IMR-90 (cell line): ENCODE data around the gene SNCG. TPM values are rescaled to one million over a fixed set of nuclear protein-coding genes. Genes with fewer than 3 reads are reported as not detected.

Experiments used
- ATAC-seq: fragments of 200-7000 bp; cut with Tn5 transposase; 2 replicates; pipeline ENCODE4 v1.9.1; 2020; ENCODE audit warnings: low read depth, mild to moderate bottlenecking, moderate library complexity
- BruUV-seq: library from RNA; stranded (reverse); fragments of 400-500 nt; replicated peaks from 2 replicates; lab custom pipeline; 2021; lab: Mats Ljungman, UMichigan
- CTCF ChIA-PET: fragments of 300-600 bp; formaldehyde crosslinking; extraction: SDS; loops from one replicate; lab custom pipeline; 2021; ENCODE audit warnings: antibody characterized with exemption; lab: Yijun Ruan, JAX
- POLR2A ChIA-PET: fragments of 300-600 bp; sonication (Branson Sonifier 250); formaldehyde crosslinking; loops from one replicate; lab custom pipeline; 2022; ENCODE audit warnings: antibody characterized with exemption; ENCODE audit not compliant: unreplicated experiment; lab: Charles Lee
- DNase-seq: peaks from one replicate; pipeline ENCODE4 v3.0.0; 2013
- H2AFZ ChIP-seq: replicated peaks from 2 replicates; pipeline ENCODE3; 2013; ENCODE audit warnings: low read length, mild to moderate bottlenecking; ENCODE audit not compliant: poor library complexity
- H2AK5ac ChIP-seq: 2 replicates; pipeline ENCODE4 v1.6.1; 2013; ENCODE audit warnings: low read depth, low read length, inconsistent platforms
- H2AK9ac ChIP-seq: replicated peaks from 2 replicates; pipeline ENCODE3; 2013; ENCODE audit warnings: mild to moderate bottlenecking, low read depth, low read length, moderate library complexity; ENCODE audit not compliant: poor library complexity
- H2BK120ac ChIP-seq: 2 replicates; pipeline ENCODE4 v1.6.1; 2013; ENCODE audit warnings: low read depth, low read length, inconsistent platforms
- H2BK15ac ChIP-seq: 3 replicates; pipeline ENCODE4 v1.6.1; 2013; ENCODE audit warnings: low read depth, low read length, inconsistent platforms
- H2BK20ac ChIP-seq: 2 replicates; pipeline ENCODE4 v1.6.1; 2013; ENCODE audit warnings: low read depth, mild to moderate bottlenecking, inconsistent platforms, low read length, moderate library complexity
- H2BK5ac ChIP-seq: 2 replicates; pipeline ENCODE4 v1.6.1; 2013; ENCODE audit warnings: mild to moderate bottlenecking, low read depth, low read length, inconsistent platforms; ENCODE audit not compliant: poor library complexity, severe bottlenecking
- H3K14ac ChIP-seq: replicated peaks from 2 replicates; pipeline ENCODE4 v1.6.1; 2013; ENCODE audit warnings: low read depth, low read length, inconsistent platforms
- H3K18ac ChIP-seq: 2 replicates; pipeline ENCODE4 v1.6.1; 2013; ENCODE audit warnings: low read depth, low read length, control low read depth
- H3K23ac ChIP-seq: 2 replicates; pipeline ENCODE4 v1.6.1; 2013; ENCODE audit warnings: low read depth, low read length, inconsistent platforms
- H3K27ac ChIP-seq: 2 replicates; pipeline ENCODE4 v1.5.1; 2013; ENCODE audit warnings: mild to moderate bottlenecking, control low read depth, low read length; ENCODE audit not compliant: insufficient read depth
- H3K27me3 ChIP-seq: 2 replicates; pipeline ENCODE4 v1.6.1; 2013; ENCODE audit warnings: low read length; ENCODE audit not compliant: control insufficient read depth, insufficient read depth
- H3K36me3 ChIP-seq: 2 replicates; pipeline ENCODE4 v1.6.1; 2013; ENCODE audit warnings: low read length, mixed read lengths; ENCODE audit not compliant: control insufficient read depth, insufficient read depth
- H3K4ac ChIP-seq: 2 replicates; pipeline ENCODE4 v1.6.1; 2013; ENCODE audit warnings: low read depth, low read length, inconsistent platforms
- H3K4me1 ChIP-seq: 2 replicates; pipeline ENCODE4 v1.6.1; 2013; ENCODE audit warnings: low read length, mixed read lengths; ENCODE audit not compliant: control insufficient read depth, insufficient read depth
- H3K4me2 ChIP-seq: 2 replicates; pipeline ENCODE4 v1.6.1; 2013; ENCODE audit warnings: low read depth, mild to moderate bottlenecking, control low read depth, low read length, moderate library complexity
- H3K4me3 ChIP-seq: 2 replicates; pipeline ENCODE4 v1.5.1; 2013; ENCODE audit warnings: low read depth, mild to moderate bottlenecking, control low read depth, low read length, moderate library complexity; ENCODE audit not compliant: insufficient read depth
- H3K56ac ChIP-seq: 2 replicates; pipeline ENCODE4 v1.6.1; 2013; ENCODE audit warnings: low read length, inconsistent platforms; ENCODE audit not compliant: insufficient read depth; ENCODE audit errors: extremely low read depth
- H3K79me1 ChIP-seq, 2 experiments: 2 replicates each; pipeline ENCODE4 v1.6.1; 2013; ENCODE audit warnings: low read length in 2 of 2, inconsistent platforms in 1 of 2, low read depth in 1 of 2
- H3K9ac ChIP-seq: 2 replicates; pipeline ENCODE4 v1.6.1; 2013; ENCODE audit warnings: low read depth, low read length, control low read depth
- H3K9me1 ChIP-seq: 2 replicates; pipeline ENCODE4 v1.6.1; 2013; ENCODE audit warnings: low read length, inconsistent platforms; ENCODE audit not compliant: insufficient read depth
- H3K9me3 ChIP-seq: 2 replicates; pipeline ENCODE4 v1.6.1; 2013; ENCODE audit warnings: low read length; ENCODE audit not compliant: control insufficient read depth, insufficient read depth
- H4K20me1 ChIP-seq: 2 replicates; pipeline ENCODE4 v1.6.1; 2013; ENCODE audit warnings: low read length, inconsistent platforms; ENCODE audit not compliant: insufficient read depth
- H4K5ac ChIP-seq: 2 replicates; pipeline ENCODE4 v1.6.1; 2013; ENCODE audit warnings: mild to moderate bottlenecking, low read depth, low read length, control low read depth
- H4K8ac ChIP-seq, 2 experiments: 2 replicates each; pipeline ENCODE4 v1.6.1; 2013; ENCODE audit warnings: low read depth in 2 of 2, low read length in 2 of 2, control low read depth in 1 of 2, inconsistent platforms in 1 of 2
- H4K91ac ChIP-seq: 2 replicates; pipeline ENCODE4 v1.6.1; 2013; ENCODE audit warnings: low read depth, low read length, inconsistent platforms; ENCODE audit not compliant: insufficient read depth
- BHLHE40 ChIP-seq: fragments of 150-350 bp; IDR thresholded peaks from 2 replicates; pipeline ENCODE4 v1.6.1; 2016; ENCODE audit warnings: mild to moderate bottlenecking, low read depth, low read length
- CEBPB ChIP-seq: IDR thresholded peaks from 2 replicates; pipeline ENCODE4 v1.6.1; 2012; ENCODE audit warnings: low read depth, low read length, improper control_type of control experiment
- CHD1 ChIP-seq: IDR thresholded peaks from 2 replicates; pipeline ENCODE4 v1.6.1; 2012; ENCODE audit warnings: low read depth, low read length, improper control_type of control experiment
- FOS ChIP-seq: fragments of 150-350 bp; IDR thresholded peaks from 2 replicates; pipeline ENCODE4 v1.6.1; 2016; ENCODE audit warnings: low read depth, low read length
- MAFK ChIP-seq: IDR thresholded peaks from 2 replicates; pipeline ENCODE4 v1.6.1; 2012; ENCODE audit warnings: low read depth, low read length, improper control_type of control experiment
- MAZ ChIP-seq: IDR thresholded peaks from 2 replicates; pipeline ENCODE4 v1.6.1; 2012; ENCODE audit warnings: low read depth, mild to moderate bottlenecking, low read length, improper control_type of control experiment, moderate library complexity, borderline replicate concordance
- MXI1 ChIP-seq: IDR thresholded peaks from 2 replicates; pipeline ENCODE4 v1.6.1; 2012; ENCODE audit warnings: low read depth, mild to moderate bottlenecking, low read length, moderate library complexity, borderline replicate concordance
- POLR2A ChIP-seq: IDR thresholded peaks from 2 replicates; pipeline ENCODE4 v1.6.1; 2012; ENCODE audit warnings: mild to moderate bottlenecking, low read depth, low read length
- RAD21 ChIP-seq: IDR thresholded peaks from 2 replicates; pipeline ENCODE4 v1.6.1; 2012; ENCODE audit warnings: low read length, improper control_type of control experiment
- RCOR1 ChIP-seq: IDR thresholded peaks from 2 replicates; pipeline ENCODE4 v1.6.1; 2012; ENCODE audit warnings: mild to moderate bottlenecking, low read length, improper control_type of control experiment; ENCODE audit not compliant: insufficient replicate concordance
- RFX5 ChIP-seq: IDR thresholded peaks from 2 replicates; pipeline ENCODE4 v1.8.0; 2012; ENCODE audit warnings: low read depth, mild to moderate bottlenecking, low read length, moderate library complexity
- SMC3 ChIP-seq: fragments of 150-350 bp; IDR thresholded peaks from 2 replicates; pipeline ENCODE4 v1.6.1; 2016; ENCODE audit warnings: low read depth, mild to moderate bottlenecking, antibody characterized with exemption, low read length, moderate library complexity
- USF2 ChIP-seq: fragments of 150-350 bp; IDR thresholded peaks from 2 replicates; pipeline ENCODE4 v1.6.1; 2017; ENCODE audit warnings: mild to moderate bottlenecking, antibody characterized with exemption, low read length, low read depth
- WGBS, 2 experiments: methylation state at CpG; one replicate each; pipeline versions ENCODE4 v1.1.5 to v1.1.7; 2013; ENCODE audit warnings: missing lambda C conversion rate in 2 of 2; ENCODE audit not compliant: insufficient read length in 1 of 2; ENCODE audit errors: extremely low coverage in 2 of 2; 5-methylcytosine and 5-hydroxymethylcytosine counted together
- dilution Hi-C: fragments of 300-500 bp; cut with HindIII; formaldehyde crosslinking; loops from one replicate; pipeline ENCODE4 v1.14.3; 2018; ENCODE audit warnings: low sequenced_read_pairs; ENCODE audit not compliant: unreplicated experiment
- in situ Hi-C: fragments of 300-500 bp; cut with MboI; formaldehyde crosslinking; loops from 3 replicates; pipeline ENCODE4 v1.14.3; 2019; ENCODE audit warnings: low sequenced_read_pairs, inconsistent platforms, mixed read lengths
- intact Hi-C: fragments of 100-400 bp; cut with micrococcal nuclease; formaldehyde crosslinking; loops from 2 replicates; pipeline ENCODE4 v1.10.0; 2022
- polyA plus RNA-seq, 3 experiments: library from polyadenylated mRNA; depleted of rRNA; stranded (reverse); fragments of >200 nt; gene quantifications; 2 replicates each; pipeline ENCODE4 v1.2.3, GENCODE V29; 2012; ENCODE audit warnings: low replicate concordance in 1 of 3
- total RNA-seq: library from RNA; depleted of rRNA; stranded (reverse); fragments of >200 nt; gene quantifications from 2 replicates; pipeline ENCODE4 v1.2.3, GENCODE V29; 2012
- TF ChIP-seq, protein P1 (sequence below): fragments of 150-350 bp; IDR thresholded peaks from 2 replicates; pipeline ENCODE4 v1.6.1; 2016; ENCODE audit warnings: low read depth, mild to moderate bottlenecking, low read length, moderate library complexity, borderline replicate concordance
- TF ChIP-seq, protein P2 (sequence below): conservative IDR thresholded peaks from 2 replicates; pipeline ENCODE4 v1.5.1; 2012; ENCODE audit warnings: mild to moderate bottlenecking, low read depth, low read length, improper control_type of control experiment

SNCG gene
- total and polyA plus RNA-seq, 2 of the 4 experiments (the other 2 are of a cell fraction): 10.6 to 19.0 TPM

- Histone ChIP-seq H4K5ac (no peak overlapping the region), H3K4me3 (no peak overlapping the region), H3K27me3 (no peaks in the 10 kb centered on the region), H3K23ac (no peak overlapping the region), H2BK15ac (no peak overlapping the region), H3K9me3 (no peaks in the 10 kb centered on the region), H3K9me1 (peaks cover 5% of the 10 kb centered on the region; the same call in 1 of the 2 replicates), H3K79me1 (no peaks in the 10 kb centered on the region), H4K8ac (no peak overlapping the region), H3K27ac (no peak overlapping the region), H3K56ac (no peak overlapping the region), H3K9ac (no peak overlapping the region), H3K14ac (no peak overlapping the region), H3K18ac (no peak overlapping the region), H2AK5ac (no peak overlapping the region), H4K91ac (no peak overlapping the region), H3K4ac (no peak overlapping the region), H2AK9ac (no peak overlapping the region), H3K36me3 (no peaks in the 10 kb centered on the region), H3K4me1 (peaks cover 7% of the 10 kb centered on the region), H3K4me2 (no peak overlapping the region), H4K20me1 (no peaks in the 10 kb centered on the region), H2BK120ac (no peak overlapping the region), H2AFZ (no peak overlapping the region), H2BK5ac (no peak overlapping the region), H2BK20ac (no peak overlapping the region)
- POLR2A ChIA-PET: no interaction called here
- intact Hi-C loops (no loop called here), in situ Hi-C loops (no loop called here), dilution Hi-C loops (no loop called here)
- no peak for DNase-seq
- CTCF ChIA-PET: no interaction called here
- no peak for ATAC-seq
- TF ChIP-seq FOS (no peak), RCOR1 (no peak), RFX5 (no peak), USF2 (no peak), MAFK (no peak), MXI1 (no peak), SMC3 (no peak), RAD21 (no peak), CHD1 (no peak), POLR2A (no peak), BHLHE40 (no peak), CEBPB (no peak), MAZ (no peak)
- TF ChIP-seq, protein P1, sequence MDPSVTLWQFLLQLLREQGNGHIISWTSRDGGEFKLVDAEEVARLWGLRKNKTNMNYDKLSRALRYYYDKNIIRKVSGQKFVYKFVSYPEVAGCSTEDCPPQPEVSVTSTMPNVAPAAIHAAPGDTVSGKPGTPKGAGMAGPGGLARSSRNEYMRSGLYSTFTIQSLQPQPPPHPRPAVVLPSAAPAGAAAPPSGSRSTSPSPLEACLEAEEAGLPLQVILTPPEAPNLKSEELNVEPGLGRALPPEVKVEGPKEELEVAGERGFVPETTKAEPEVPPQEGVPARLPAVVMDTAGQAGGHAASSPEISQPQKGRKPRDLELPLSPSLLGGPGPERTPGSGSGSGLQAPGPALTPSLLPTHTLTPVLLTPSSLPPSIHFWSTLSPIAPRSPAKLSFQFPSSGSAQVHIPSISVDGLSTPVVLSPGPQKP: no peak
- TF ChIP-seq, protein P2, sequence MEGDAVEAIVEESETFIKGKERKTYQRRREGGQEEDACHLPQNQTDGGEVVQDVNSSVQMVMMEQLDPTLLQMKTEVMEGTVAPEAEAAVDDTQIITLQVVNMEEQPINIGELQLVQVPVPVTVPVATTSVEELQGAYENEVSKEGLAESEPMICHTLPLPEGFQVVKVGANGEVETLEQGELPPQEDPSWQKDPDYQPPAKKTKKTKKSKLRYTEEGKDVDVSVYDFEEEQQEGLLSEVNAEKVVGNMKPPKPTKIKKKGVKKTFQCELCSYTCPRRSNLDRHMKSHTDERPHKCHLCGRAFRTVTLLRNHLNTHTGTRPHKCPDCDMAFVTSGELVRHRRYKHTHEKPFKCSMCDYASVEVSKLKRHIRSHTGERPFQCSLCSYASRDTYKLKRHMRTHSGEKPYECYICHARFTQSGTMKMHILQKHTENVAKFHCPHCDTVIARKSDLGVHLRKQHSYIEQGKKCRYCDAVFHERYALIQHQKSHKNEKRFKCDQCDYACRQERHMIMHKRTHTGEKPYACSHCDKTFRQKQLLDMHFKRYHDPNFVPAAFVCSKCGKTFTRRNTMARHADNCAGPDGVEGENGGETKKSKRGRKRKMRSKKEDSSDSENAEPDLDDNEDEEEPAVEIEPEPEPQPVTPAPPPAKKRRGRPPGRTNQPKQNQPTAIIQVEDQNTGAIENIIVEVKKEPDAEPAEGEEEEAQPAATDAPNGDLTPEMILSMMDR: no peak
- WGBS, 2 experiments: 100% methylated on average over 1 of the region's 5 CpGs; no CpG with 5 or more reads in 1 of the 2 experiments
- no TSS peak for BruUV-seq
These were observed 23.3 kb downstream of the SNCG start for GRCh38 chr10:86981716-86982115.
